Measurements from ENCODE around the gene NDST1.

NDST1 gene

GRCh38 chr5:150525163-150525562 lies 17.2 kb downstream of the NDST1 start:
- no peak for DNase-seq

GRCh38 chr5:150525781-150526180 lies 17.9 kb downstream of the NDST1 start:
- DNase-seq = no peak

- no peak for DNase-seq
Measured at GRCh38 chr5:150527038-150527437, 19.1 kb downstream of the NDST1 start.

GRCh38 chr5:150527808-150528207 lies 19.9 kb downstream of the NDST1 start:
- DNase-seq = no peak

GRCh38 chr5:150528924-150529546 lies 21.1 kb downstream of the NDST1 start:
- DNase-seq = no peak

- DNase-seq = no peak
Measured at GRCh38 chr5:150529555-150529954, 21.6 kb downstream of the NDST1 start.

GRCh38 chr5:150530423-150530822 lies 22.5 kb downstream of the NDST1 start:
- no peak for DNase-seq

GRCh38 chr5:150530951-150531588 lies 23.1 kb downstream of the NDST1 start:
- no peak for DNase-seq

- no peak for DNase-seq
Measured at GRCh38 chr5:150531686-150532085, 23.8 kb downstream of the NDST1 start.

GRCh38 chr5:150532151-150532550 lies 24.2 kb downstream of the NDST1 start:
- no peak for DNase-seq

GRCh38 chr5:150532996-150533395 lies 25.1 kb downstream of the NDST1 start:
- DNase-seq = no peak

GRCh38 chr5:150534811-150535210 lies 26.9 kb downstream of the NDST1 start:
- DNase-seq = no peak

- DNase-seq = no peak
Measured at GRCh38 chr5:150535611-150536010, 27.7 kb downstream of the NDST1 start.

GRCh38 chr5:150538007-150538917 lies 30.3 kb downstream of the NDST1 start:
- DNase-seq = no peak

GRCh38 chr5:150539206-150539605 lies 31.3 kb downstream of the NDST1 start:
- DNase-seq = no peak

- DNase-seq = no peak
Measured at GRCh38 chr5:150540042-150540441, 32.1 kb downstream of the NDST1 start.

GRCh38 chr5:150540615-150541396 lies 32.9 kb downstream of the NDST1 start:
- DNase-seq = no peak

- DNase-seq = no peak
Measured at GRCh38 chr5:150541397-150541675, 33.4 kb downstream of the NDST1 start.

- DNase-seq = no peak
Measured at GRCh38 chr5:150541895-150542294, 34.0 kb downstream of the NDST1 start.

GRCh38 chr5:150542933-150543445 lies 35.1 kb downstream of the NDST1 start:
- DNase-seq = no peak

GRCh38 chr5:150544611-150545219 lies 36.8 kb downstream of the NDST1 start:
- DNase-seq = peak; percentile 3

- DNase-seq = no peak
Measured at GRCh38 chr5:150545246-150545645, 37.3 kb downstream of the NDST1 start.

- DNase-seq = no peak
Measured at GRCh38 chr5:150548123-150548522, 40.2 kb downstream of the NDST1 start.

Measured in KG1 (cell line).